ENCODE results near the gene PWWP2B.

- TF ChIP-seq CTCF (IDR thresholded peaks at IDR 0.05; ENCODE audit: insufficient read depth, low read length, poor library complexity, severe bottlenecking), result no peak
- TF ChIP-seq EZH2phosphoT487 (conservative IDR thresholded peaks at IDR 0.05; ENCODE audit: low read length), result no peak
Observed at GRCh38 chr10:132349766-132350165, 47.2 kb upstream of the PWWP2B start.

Measured in SU-DHL-6 (cell line).